ENCODE data around the gene GATA6.

GRCh38 chr18:22173928-22174301 lies 4.5 kb downstream of the GATA6 start:
- TF ChIP-seq, protein P1, sequence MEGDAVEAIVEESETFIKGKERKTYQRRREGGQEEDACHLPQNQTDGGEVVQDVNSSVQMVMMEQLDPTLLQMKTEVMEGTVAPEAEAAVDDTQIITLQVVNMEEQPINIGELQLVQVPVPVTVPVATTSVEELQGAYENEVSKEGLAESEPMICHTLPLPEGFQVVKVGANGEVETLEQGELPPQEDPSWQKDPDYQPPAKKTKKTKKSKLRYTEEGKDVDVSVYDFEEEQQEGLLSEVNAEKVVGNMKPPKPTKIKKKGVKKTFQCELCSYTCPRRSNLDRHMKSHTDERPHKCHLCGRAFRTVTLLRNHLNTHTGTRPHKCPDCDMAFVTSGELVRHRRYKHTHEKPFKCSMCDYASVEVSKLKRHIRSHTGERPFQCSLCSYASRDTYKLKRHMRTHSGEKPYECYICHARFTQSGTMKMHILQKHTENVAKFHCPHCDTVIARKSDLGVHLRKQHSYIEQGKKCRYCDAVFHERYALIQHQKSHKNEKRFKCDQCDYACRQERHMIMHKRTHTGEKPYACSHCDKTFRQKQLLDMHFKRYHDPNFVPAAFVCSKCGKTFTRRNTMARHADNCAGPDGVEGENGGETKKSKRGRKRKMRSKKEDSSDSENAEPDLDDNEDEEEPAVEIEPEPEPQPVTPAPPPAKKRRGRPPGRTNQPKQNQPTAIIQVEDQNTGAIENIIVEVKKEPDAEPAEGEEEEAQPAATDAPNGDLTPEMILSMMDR (IDR thresholded peaks at IDR 0.05; ENCODE audit: insufficient read depth, low read length, poor library complexity, severe bottlenecking): no peak
- no peak for TF ChIP-seq EZH2phosphoT487 (conservative IDR thresholded peaks at IDR 0.05; ENCODE audit: low read length)
